ENCODE measurements around the gene STARD3.

Gene STARD3

DNA sequence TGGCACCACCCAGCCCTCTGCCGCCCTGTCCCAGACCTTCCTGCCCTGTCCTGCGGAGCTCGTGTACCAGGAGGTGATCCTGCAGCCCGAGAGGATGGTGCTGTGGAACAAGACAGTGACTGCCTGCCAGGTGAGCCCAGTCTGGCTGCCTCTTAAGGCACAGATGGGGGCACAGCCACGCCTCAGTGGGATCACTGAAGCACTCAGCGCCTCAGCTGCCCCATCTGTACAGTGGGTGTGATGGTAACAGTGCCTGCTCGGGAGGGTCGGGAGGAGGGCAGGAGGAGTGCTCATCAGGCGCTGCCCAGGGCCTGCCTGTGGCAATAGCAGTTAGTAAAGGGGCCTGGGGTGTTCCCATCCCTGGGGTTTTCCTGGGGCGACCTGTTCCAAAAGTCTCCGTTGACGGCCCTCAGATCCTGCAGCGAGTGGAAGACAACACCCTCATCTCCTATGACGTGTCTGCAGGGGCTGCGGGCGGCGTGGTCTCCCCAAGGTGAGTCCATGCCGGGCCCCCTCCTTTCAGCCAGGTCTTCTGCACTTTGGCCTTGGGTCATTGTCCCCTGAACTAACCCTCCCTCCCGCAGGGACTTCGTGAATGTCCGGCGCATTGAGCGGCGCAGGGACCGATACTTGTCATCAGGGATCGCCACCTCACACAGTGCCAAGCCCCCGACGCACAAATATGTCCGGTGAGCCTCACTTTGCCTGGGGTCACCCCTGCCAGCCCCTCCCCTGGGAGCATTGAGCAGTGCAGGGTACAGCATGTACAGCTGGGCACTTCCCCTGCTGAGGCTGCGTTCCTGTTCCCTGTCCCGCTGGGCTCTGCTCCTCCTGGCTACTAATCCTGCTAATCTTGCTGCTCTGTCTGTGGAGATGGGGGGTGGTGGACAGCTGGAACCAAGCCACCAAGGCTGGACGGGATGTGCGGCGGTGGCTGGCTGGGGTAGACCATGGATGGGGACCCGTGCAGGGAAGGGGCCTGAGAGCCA, 23.7 kb downstream of the STARD3 start:
- DNase-seq, result no peak

DNA sequence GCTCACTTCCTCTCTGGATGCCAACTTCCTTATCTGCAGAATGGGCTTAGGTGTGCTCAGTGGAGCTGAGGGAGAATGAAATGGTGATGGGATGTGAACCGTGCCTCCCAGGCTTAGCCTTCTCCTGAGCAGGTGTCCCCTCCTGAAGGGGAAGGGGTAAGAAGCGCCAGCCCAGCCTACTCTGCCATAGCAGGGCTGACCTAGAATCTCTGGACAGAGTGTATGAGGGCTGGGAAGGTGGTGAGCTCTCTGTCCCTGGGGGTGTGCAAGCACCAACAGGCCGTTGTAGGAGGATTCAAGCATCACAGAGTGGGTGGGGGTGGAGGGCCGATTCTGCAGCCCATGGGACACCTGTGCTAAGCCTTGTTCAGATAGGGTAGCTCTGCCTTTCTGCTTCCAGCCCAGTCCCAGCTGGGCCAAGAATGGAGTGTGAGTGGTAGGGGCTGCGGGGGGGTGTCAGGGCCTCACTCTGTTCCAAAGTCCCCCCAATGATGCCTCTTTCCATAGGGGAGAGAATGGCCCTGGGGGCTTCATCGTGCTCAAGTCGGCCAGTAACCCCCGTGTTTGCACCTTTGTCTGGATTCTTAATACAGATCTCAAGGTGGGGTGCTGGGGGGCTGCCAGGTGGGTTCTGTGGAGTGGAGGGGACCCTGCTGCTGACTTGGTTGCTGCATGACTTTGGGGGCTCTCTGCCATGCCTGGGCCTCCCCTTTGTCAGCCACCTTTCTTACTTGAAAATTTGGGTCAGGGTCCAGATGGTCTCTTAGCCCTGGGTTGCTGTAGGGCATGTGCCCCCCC, 25.0 kb downstream of the STARD3 start:
- no peak for DNase-seq

- no peak for DNase-seq
Observed at GRCh38 chr17:39662551-39663339, 25.8 kb downstream of the STARD3 start.

DNA sequence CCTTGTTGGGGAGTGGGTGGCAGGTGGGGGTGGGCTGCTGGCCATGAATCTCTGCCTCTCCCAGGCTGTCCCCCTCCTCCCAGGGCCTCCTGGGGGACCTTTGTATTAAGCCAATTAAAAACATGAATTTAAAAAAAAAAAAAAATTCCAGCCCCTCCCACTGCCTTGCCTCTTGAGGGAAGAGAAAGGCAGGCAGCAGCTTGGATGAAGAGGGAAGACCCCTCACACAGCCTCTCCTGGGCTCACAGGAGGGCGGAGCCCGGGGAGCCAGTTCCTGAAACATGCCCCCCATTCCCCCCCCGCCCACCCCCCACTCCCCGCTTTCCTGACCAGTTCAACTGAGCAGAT, 26.4 kb downstream of the STARD3 start:
- DNase-seq, result no peak

- DNase-seq, result no peak
Observed at GRCh38 chr17:39663688-39664580, 27.0 kb downstream of the STARD3 start.

- DNase-seq, result no peak
Observed at GRCh38 chr17:39664581-39665561, 27.9 kb downstream of the STARD3 start, which contains the start of gene TCAP. TCAP (plus strand) TSS chr17:39665349; CDS start chr17:39665360, 11 bp downstream.

DNA sequence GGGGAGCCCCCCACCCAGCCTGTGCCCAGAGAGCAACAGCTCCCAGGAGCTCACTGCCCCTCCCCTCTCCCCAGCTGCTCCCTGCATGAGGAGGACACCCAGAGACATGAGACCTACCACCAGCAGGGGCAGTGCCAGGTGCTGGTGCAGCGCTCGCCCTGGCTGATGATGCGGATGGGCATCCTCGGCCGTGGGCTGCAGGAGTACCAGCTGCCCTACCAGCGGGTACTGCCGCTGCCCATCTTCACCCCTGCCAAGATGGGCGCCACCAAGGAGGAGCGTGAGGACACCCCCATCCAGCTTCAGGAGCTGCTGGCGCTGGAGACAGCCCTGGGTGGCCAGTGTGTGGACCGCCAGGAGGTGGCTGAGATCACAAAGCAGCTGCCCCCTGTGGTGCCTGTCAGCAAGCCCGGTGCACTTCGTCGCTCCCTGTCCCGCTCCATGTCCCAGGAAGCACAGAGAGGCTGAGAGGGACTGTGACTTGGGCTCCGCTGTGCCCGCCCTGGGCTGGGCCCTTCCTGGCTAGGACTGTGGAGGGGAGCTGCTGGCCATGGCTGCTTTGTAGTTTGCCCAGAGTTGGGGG, 28.8 kb downstream of the STARD3 start:
- no peak for DNase-seq

GRCh38 chr17:39666231-39666600, 29.3 kb downstream of the STARD3 start:
- DNase-seq, result no peak

DNA sequence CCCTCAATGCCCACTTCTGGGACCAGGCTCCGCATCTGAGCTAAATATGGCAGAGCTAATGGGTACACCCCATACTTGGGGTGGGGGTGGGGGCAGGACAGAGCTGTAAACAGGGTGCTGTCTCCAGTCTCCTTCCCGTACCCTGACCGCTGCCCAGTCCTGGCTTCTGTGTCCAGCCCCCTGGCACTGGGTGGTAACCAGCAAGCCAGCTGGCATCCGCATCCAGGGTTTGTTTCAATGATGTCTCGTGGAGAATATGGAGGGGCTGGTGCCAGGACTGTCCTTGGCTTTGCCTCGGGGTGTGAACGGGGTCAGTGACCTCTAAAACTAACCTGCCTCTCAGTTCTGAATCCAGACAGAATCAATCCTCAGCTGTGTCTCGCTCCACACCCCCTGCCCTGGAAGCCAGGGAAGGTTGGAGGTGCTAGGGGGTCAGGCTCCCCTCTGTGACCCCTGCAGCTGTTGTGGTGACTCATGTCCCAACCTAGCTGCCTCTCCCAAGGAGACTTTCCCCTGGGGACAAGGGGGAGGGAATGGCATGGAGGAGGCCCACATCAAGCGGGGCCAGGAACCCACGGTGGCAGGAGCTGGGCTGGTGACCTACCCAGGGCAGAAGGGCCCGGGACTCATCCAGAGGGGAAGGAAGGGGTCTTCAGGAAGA, 29.8 kb downstream of the STARD3 start:
- no peak for DNase-seq

- DNase-seq, result no peak
Observed at GRCh38 chr17:39667262-39667944, 30.5 kb downstream of the STARD3 start.

DNA sequence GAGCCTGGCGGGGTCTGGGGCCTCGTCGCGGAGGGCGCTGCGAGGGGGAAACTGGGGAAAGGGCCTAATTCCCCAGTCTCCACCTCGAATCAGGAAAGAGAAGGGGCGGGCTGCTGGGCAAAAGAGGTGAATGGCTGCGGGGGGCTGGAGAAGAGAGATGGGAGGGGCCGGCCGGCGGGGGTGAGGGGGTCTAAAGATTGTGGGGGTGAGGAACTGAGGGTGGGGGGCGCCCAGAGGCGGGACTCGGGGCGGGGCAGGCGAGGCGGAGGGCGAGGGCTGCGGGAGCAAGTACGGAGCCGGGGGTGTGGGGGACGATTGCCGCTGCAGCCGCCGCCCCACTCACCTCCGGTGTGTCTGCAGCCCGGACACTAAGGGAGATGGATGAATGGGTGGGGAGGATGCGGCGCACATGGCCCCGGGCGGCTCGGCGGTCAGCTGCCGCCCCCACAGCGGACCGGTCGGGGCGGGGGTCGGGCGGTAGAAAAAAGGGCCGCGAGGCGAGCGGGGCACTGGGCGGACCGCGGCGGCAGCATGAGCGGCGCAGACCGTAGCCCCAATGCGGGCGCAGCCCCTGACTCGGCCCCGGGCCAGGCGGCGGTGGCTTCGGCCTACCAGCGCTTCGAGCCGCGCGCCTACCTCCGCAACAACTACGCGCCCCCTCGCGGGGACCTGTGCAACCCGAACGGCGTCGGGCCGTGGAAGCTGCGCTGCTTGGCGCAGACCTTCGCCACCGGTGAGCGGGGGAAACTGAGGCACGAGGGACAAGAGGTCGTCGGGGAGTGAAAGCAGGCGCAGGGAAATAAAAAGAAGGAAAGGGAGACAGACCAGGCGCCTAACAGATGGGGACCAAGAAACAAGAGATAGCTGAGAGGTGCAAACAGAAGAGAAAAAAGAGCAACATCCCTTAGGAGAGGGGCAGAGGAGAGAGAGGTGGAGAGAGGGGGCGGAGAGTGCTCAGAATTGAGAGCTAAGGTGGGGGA, 31.3 kb downstream of the STARD3 start, which contains the start of gene PNMT:
TSS of gene PNMT (plus strand) at position 509 of the 980 bp plus-strand sequence. CDS start at position 532, 23 bp downstream.
- peak; percentile 64 for DNase-seq

GRCh38 chr17:39669897-39670735, 33.2 kb downstream of the STARD3 start:
- DNase-seq, result no peak

DNA sequence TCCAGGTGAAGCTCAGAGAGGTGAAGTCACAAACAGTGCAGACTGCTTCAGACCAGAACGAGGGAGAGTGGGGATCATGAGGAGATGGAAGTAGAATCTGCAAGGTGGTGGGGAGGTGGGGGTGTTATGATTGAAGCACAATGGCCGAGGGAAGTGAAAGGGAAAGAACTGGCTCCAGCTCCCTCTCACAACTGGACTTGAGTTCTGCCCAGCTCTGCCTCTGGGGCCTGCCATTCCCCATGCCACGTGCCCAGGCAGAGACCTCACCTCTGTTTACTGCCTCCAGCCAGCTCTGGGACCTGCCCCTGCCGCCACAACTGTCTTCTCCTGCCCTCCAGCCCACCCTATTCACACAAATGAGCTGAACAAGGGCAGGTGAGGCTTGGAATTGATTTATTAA, 33.8 kb downstream of the STARD3 start:
- no peak for DNase-seq

DNA sequence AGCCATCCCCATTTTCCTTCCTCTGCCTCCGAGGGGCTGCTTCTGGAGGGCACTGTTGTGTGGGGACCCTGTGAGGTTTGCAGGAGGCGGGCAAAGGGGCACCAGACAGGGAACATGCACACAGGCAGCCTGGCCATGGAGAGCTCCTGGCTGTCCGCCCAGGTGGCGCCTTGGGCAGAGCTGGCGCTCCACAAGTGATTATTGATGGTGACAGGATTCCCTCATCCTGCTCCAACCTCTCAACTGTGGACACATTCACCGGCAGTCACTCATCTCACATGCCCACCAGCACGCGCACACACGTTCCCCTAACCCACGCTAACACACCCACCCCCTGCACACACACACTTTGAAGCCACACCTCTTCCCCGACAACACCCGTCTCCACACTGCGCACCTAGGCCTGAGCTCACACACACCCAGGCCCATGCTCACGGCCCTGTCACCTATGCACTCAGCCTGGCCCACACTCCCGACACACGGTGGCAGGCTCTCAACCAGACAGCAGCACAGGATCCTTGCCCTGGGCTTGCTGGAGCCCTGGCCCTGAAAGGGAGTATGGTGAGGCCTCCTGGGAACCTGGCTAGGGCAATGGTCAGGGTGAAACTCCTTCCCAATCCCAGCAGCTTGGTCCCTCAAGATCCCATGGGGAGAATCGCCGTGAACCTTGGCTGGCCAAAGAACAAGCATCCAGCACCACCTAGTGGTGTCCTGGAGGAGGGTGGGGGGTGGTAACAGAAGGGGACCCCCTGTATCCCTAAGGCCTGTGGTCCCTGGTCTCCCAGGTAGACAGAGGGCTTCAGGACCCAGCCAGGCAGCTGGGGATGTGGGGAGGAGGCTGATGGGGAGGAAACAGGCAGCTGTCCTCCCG, 34.9 kb downstream of the STARD3 start:
- no peak for DNase-seq

DNA sequence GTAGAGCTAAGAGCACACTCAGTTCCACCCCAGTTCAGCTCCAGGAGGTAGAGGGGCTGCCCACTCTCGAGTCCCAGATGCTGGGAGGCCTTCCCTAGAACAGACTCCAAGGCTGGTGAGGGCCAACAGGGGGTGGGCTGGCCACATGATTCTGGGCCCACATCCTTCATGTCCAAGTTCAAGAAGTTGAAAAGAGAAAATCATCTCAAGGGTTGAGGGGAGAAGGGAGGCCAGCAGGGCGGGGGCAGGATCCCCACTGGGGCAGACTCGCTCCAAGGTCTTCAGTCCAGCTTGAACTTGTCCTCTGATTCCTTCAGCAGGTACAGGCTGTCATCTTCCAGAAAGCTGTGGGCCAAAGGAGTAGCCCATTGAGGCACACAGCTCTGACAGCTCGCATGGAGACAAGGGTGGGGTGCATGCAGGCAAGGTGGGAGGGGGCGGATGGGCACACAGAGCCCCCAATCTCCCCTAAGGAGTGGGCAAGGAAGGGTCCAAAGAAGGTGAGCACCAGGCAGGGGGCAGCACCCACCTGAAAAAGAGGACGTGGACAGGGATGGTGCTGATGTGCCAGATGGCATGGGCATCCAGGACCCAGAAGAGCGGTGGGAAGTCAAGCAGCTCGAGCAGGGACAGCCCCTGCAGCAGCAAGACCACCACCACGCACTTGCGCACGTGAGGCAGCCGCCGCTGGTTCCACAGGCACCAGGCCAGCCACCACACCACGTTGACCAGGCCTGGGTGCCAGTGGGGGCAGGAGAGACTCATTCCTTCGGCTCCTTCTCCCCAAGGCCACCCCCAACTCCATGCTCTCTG, 35.8 kb downstream of the STARD3 start:
- no peak for DNase-seq

Data from CD4-positive, alpha-beta T cell treated with Interleukin-17A for 1 hour (primary cell).